Central memory CD8-positive, alpha-beta T cell (primary cell): ENCODE results near the gene ADCY3.
A peak's percentile ranks its signal among the peaks of the same experiment; 100 is the strongest.

Experiments
- ATAC-seq: fragments of 150-1000 bp; cut with Tn5 transposase; replicated peaks from 2 replicates; pipeline ENCODE4 v1.10.0; 2022; ENCODE audit warnings: mild to moderate bottlenecking, moderate FRiP score, moderate number of reproducible peaks; ENCODE audit not compliant: poor library complexity, severe bottlenecking; ENCODE audit errors: extremely low read depth
- DNase-seq, 2 donors: peaks; one replicate each; pipeline ENCODE4 v3.0.0; 2021; ENCODE audit warnings: low spot score in 2 of 2
- H3K27ac Mint-ChIP-seq: one replicate; pipeline ENCODE4 v1.8.0; 2022; ENCODE audit warnings: low read depth, mild to moderate bottlenecking, moderate library complexity, mixed read lengths
- H3K27me3 Mint-ChIP-seq: one replicate; pipeline ENCODE4 v1.8.0; 2022; ENCODE audit warnings: mixed read lengths
- H3K36me3 Mint-ChIP-seq: one replicate; pipeline ENCODE4 v1.8.0; 2022; ENCODE audit warnings: mild to moderate bottlenecking, moderate library complexity, mixed read lengths; ENCODE audit not compliant: insufficient read depth
- H3K4me1 Mint-ChIP-seq: one replicate; pipeline ENCODE4 v1.8.0; 2022; ENCODE audit warnings: mixed read lengths
- H3K4me3 Mint-ChIP-seq: one replicate; pipeline ENCODE4 v1.8.0; 2022; ENCODE audit warnings: mild to moderate bottlenecking, moderate library complexity, mixed read lengths
- H3K9me3 Mint-ChIP-seq: one replicate; pipeline ENCODE4 v1.8.0; 2022; ENCODE audit warnings: mixed read lengths

ADCY3 gene

GRCh38 chr2:24943427-24944053 lies 23.5 kb upstream of the ADCY3 start:
- no peak for ATAC-seq
- Mint-ChIP-seq H3K27me3 (no peaks in the 10 kb centered on the region), H3K4me1 (no peaks in the 10 kb centered on the region), H3K4me3 (no peak overlapping the region), H3K9me3 (no peaks in the 10 kb centered on the region), H3K36me3 (peaks cover 10% of the 10 kb centered on the region), H3K27ac (no peak overlapping the region)
- DNase-seq = no peak

- DNase-seq = no peak
- Mint-ChIP-seq H3K4me3 (no peak overlapping the region), H3K27ac (no peak overlapping the region), H3K27me3 (no peaks in the 10 kb centered on the region), H3K4me1 (no peaks in the 10 kb centered on the region), H3K9me3 (no peaks in the 10 kb centered on the region), H3K36me3 (peaks cover under 1% of the 10 kb centered on the region)
- no peak for ATAC-seq
Observed at GRCh38 chr2:24939353-24939752, 19.3 kb upstream of the ADCY3 start.

- H3K9me3 Mint-ChIP-seq = no peaks in the 10 kb centered on the region
- no peaks in the 10 kb centered on the region for H3K36me3 Mint-ChIP-seq
- H3K27me3 Mint-ChIP-seq = no peaks in the 10 kb centered on the region
- ATAC-seq = no peak
- H3K27ac Mint-ChIP-seq = no peak overlapping the region
- no peak overlapping the region for H3K4me3 Mint-ChIP-seq
- H3K4me1 Mint-ChIP-seq = no peaks in the 10 kb centered on the region
- no peak for DNase-seq
Observed at GRCh38 chr2:24937236-24937635, 17.2 kb upstream of the ADCY3 start.

DNA sequence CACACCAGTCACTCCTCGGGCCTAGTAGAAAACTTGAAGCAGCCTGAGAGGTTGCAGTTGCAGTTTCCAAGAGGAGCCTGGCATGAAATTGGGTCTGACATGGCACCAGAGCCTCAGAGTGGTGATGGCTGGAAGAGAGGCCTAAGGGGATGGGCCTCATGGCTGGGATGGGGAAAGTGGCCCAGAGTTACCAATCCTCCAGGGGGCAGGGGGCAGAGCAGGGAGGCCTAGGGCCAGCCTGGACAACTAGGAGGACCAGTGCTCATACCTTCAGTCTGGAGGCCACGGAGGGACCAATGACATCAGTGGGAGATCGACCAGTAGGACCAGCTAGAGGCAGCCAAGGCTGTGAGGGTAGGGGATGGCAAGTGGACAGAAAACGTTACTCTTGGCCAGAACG lies 15.1 kb upstream of the ADCY3 start:
- H3K27ac Mint-ChIP-seq = no peak overlapping the region
- H3K9me3 Mint-ChIP-seq = no peaks in the 10 kb centered on the region
- no peaks in the 10 kb centered on the region for H3K27me3 Mint-ChIP-seq
- peaks cover 7% of the 10 kb centered on the region for H3K4me1 Mint-ChIP-seq
- no peak overlapping the region for H3K4me3 Mint-ChIP-seq
- DNase-seq (no peak), ATAC-seq (no peak)
- no peaks in the 10 kb centered on the region for H3K36me3 Mint-ChIP-seq

DNA sequence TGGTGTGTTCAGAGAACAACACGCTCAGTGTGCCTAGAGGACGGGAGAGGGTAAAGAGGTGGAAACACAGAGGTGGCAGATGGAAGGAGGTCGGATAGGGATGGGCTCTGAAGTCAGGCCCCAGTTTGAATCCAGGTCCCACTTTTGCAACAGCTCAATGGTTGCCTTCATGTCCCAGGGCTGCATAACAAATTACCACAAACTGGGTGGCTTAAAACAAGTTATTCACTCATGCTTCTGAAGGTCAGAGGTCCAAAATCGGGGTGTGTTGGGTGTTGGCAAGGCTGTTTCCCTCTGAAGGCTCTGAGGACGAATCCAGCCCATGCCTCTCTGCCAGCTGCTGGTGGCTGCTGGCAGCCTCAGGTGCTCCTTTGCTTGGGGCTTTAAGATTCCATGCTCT lies 12.7 kb upstream of the ADCY3 start:
- ATAC-seq (no peak), DNase-seq (no peak)
- Mint-ChIP-seq H3K36me3 (peaks cover 2% of the 10 kb centered on the region), H3K4me3 (no peak overlapping the region), H3K27ac (no peak overlapping the region), H3K4me1 (peaks cover 7% of the 10 kb centered on the region), H3K27me3 (no peaks in the 10 kb centered on the region), H3K9me3 (no peaks in the 10 kb centered on the region)

DNA sequence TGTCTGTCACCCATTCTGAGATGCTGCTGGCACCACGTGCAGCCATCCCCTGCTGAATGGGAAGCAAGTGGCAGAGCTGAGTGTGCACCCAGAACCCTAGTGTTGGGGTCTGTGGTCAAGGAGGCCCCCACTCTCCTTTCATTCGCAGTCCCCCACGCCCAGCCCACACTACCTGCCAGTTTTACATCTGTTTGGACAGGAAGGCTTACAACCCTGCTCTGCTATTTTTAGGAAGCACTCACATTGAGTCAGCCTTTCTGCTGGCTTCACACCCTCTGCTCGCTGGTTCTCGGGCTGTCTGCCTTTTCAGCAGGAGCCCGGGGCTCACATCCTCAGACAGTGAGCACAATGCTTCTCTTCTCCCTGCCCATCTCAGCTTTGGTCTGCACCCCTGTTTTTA lies 10.7 kb upstream of the ADCY3 start:
- H3K9me3 Mint-ChIP-seq = no peaks in the 10 kb centered on the region
- ATAC-seq (peak; percentile 52), DNase-seq (no peak)
- H3K36me3 Mint-ChIP-seq = peaks cover 2% of the 10 kb centered on the region
- peaks cover 7% of the 10 kb centered on the region for H3K4me1 Mint-ChIP-seq
- no peak overlapping the region for H3K4me3 Mint-ChIP-seq
- H3K27ac Mint-ChIP-seq = peak overlapping the region; percentile 71
- H3K27me3 Mint-ChIP-seq = no peaks in the 10 kb centered on the region

GRCh38 chr2:24929230-24929629 lies 9.2 kb upstream of the ADCY3 start:
- Mint-ChIP-seq H3K27me3 (no peaks in the 10 kb centered on the region), H3K9me3 (no peaks in the 10 kb centered on the region), H3K4me3 (no peak overlapping the region), H3K36me3 (peaks cover 2% of the 10 kb centered on the region), H3K27ac (no peak overlapping the region), H3K4me1 (peaks cover 7% of the 10 kb centered on the region)
- ATAC-seq (no peak), DNase-seq (no peak)

DNA sequence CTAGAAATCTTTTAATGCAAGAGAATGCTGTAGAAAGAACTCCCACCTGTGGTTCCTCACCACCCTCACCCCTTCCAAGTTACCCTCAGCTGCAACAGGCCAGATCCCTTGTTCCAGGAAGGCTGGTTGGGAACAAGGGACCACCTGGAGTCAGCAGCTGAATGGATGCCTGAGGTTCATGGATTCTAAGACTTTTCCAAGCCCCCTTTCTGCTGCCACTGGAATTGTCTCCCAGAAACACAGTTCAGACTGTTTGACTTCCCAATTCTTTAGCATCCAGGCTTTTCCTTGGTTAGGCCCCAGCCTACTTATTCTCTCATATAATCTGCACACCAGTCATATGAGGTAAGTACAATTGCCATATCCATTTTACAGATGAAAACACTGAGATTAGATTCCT lies 8.0 kb upstream of the ADCY3 start:
- Mint-ChIP-seq H3K4me3 (no peak overlapping the region), H3K9me3 (no peaks in the 10 kb centered on the region), H3K4me1 (peaks cover 7% of the 10 kb centered on the region), H3K27me3 (no peaks in the 10 kb centered on the region), H3K27ac (no peak overlapping the region), H3K36me3 (peaks cover 2% of the 10 kb centered on the region)
- ATAC-seq = no peak
- no peak for DNase-seq

GRCh38 chr2:24926602-24927252 lies 6.7 kb upstream of the ADCY3 start:
- Mint-ChIP-seq H3K4me3 (no peak overlapping the region), H3K36me3 (peaks cover 2% of the 10 kb centered on the region), H3K27me3 (no peaks in the 10 kb centered on the region), H3K9me3 (no peaks in the 10 kb centered on the region), H3K27ac (no peak overlapping the region), H3K4me1 (peaks cover 7% of the 10 kb centered on the region)
- no peak for DNase-seq
- peak; percentile 53 for ATAC-seq

- Mint-ChIP-seq H3K36me3 (peaks cover 2% of the 10 kb centered on the region), H3K4me3 (no peak overlapping the region)
Observed at GRCh38 chr2:24926220-24926601, 6.2 kb upstream of the ADCY3 start.

GRCh38 chr2:24925815-24926214 lies 5.8 kb upstream of the ADCY3 start:
- ATAC-seq = no peak
- H3K27me3 Mint-ChIP-seq = no peaks in the 10 kb centered on the region
- H3K36me3 Mint-ChIP-seq = peaks cover 4% of the 10 kb centered on the region
- no peaks in the 10 kb centered on the region for H3K9me3 Mint-ChIP-seq
- H3K27ac Mint-ChIP-seq = no peak overlapping the region
- no peak for DNase-seq
- H3K4me3 Mint-ChIP-seq = no peak overlapping the region
- peaks cover 9% of the 10 kb centered on the region for H3K4me1 Mint-ChIP-seq

More at GRCh38 chr2:24926220-24926601, 6.2 kb upstream of the ADCY3 start:
- no peaks in the 10 kb centered on the region for H3K27me3 Mint-ChIP-seq
- no peaks in the 10 kb centered on the region for H3K9me3 Mint-ChIP-seq
- H3K4me1 Mint-ChIP-seq = peaks cover 8% of the 10 kb centered on the region
- no peak overlapping the region for H3K27ac Mint-ChIP-seq
- peak; percentile 25 for ATAC-seq
- DNase-seq = no peak

DNA sequence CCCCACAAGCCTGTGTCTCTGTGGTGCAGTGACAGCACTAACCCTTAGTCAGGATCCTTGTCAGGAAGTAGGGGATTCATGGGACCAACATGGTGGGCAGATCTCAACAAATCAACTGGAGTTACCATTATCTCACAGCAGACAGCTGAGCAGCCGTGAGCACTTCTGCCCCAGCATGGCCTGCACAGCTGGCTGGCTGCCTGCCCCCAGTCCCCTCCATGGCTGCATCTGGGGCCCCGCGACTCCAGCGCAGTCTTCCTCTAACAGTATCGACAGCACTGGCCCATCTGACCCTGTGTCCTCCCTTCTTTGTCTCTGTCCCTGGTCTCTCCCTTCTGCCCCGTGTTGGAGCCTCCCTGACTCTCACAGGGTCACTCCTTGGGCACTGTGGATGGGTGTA lies 4.7 kb upstream of the ADCY3 start:
- ATAC-seq (no peak), DNase-seq (no peak)
- Mint-ChIP-seq H3K27me3 (no peaks in the 10 kb centered on the region), H3K4me1 (peaks cover 8% of the 10 kb centered on the region), H3K9me3 (no peaks in the 10 kb centered on the region), H3K4me3 (no peak overlapping the region), H3K36me3 (peaks cover 4% of the 10 kb centered on the region), H3K27ac (no peak overlapping the region)

- ATAC-seq (no peak), DNase-seq (no peak)
- Mint-ChIP-seq H3K36me3 (peaks cover 4% of the 10 kb centered on the region), H3K27ac (no peak overlapping the region), H3K4me1 (peaks cover 11% of the 10 kb centered on the region), H3K4me3 (peak overlapping the region; percentile 11), H3K27me3 (no peaks in the 10 kb centered on the region), H3K9me3 (no peaks in the 10 kb centered on the region)
Observed at GRCh38 chr2:24924266-24924665, 4.2 kb upstream of the ADCY3 start.
